ENCODE data around the gene TRIP6. TPM values are rescaled to one million over a fixed set of nuclear protein-coding genes. Genes with fewer than 3 reads are reported as not detected.

TRIP6 gene
- total RNA-seq, 1 donor from 2014 or later: 99.9 TPM

DNA sequence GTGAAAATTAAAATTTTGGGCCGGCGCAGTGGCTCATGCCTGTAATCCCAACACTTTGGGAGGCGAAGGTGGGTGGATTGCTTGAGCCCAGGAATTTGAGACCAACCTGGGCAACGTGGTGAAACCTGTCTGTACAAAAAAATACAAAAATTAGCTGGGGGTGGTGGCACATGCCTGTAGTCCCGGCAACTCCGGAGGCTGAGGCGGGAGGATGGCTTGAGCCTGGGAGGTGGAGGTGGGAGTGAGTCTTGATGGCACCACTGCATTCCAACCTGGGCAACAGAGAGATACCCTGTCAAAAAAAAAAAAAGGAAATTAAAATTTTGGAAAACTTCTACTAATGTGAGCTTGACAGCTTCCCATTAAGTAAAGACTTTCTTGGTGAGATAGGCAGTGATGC, 10.8 kb downstream of the TRIP6 start:
- DNase-seq (ENCODE audit: low read depth): no peak
- H3K4me1 ChIP-seq (ENCODE audit: insufficient read depth, low read length): peaks cover 19% of the 10 kb centered on the region
- peak overlapping the region; percentile 54 for H3K4me2 ChIP-seq (ENCODE audit: low read length)
- Mint-ChIP-seq H3K4me3 (ENCODE audit: unreplicated experiment) (peak overlapping the region; percentile 70), H3K27me3 (ENCODE audit: low read depth, unreplicated experiment) (no peaks in the 10 kb centered on the region), H3K27ac (ENCODE audit: unreplicated experiment) (no peak overlapping the region), H3K36me3 (ENCODE audit: low read depth, unreplicated experiment) (peaks cover 25% of the 10 kb centered on the region), H3K4me1 (ENCODE audit: low read depth, unreplicated experiment) (peaks cover 6% of the 10 kb centered on the region), H3K9me3 (ENCODE audit: unreplicated experiment) (peaks cover 1% of the 10 kb centered on the region)
- H3K27ac ChIP-seq (ENCODE audit: low read depth, low read length): no peak overlapping the region
- peaks cover 84% of the 10 kb centered on the region for H3K79me2 ChIP-seq (ENCODE audit: insufficient read depth, low read length)
- no peak overlapping the region for H3K4me3 ChIP-seq (ENCODE audit: insufficient read depth, low read depth, low read length)
- H3K36me3 ChIP-seq (ENCODE audit: insufficient read depth, low read length): peaks cover 38% of the 10 kb centered on the region
- FAIRE-seq: no peak
- H2AFZ ChIP-seq (ENCODE audit: low read depth, low read length): no peak overlapping the region
- TF ChIP-seq, protein P1, sequence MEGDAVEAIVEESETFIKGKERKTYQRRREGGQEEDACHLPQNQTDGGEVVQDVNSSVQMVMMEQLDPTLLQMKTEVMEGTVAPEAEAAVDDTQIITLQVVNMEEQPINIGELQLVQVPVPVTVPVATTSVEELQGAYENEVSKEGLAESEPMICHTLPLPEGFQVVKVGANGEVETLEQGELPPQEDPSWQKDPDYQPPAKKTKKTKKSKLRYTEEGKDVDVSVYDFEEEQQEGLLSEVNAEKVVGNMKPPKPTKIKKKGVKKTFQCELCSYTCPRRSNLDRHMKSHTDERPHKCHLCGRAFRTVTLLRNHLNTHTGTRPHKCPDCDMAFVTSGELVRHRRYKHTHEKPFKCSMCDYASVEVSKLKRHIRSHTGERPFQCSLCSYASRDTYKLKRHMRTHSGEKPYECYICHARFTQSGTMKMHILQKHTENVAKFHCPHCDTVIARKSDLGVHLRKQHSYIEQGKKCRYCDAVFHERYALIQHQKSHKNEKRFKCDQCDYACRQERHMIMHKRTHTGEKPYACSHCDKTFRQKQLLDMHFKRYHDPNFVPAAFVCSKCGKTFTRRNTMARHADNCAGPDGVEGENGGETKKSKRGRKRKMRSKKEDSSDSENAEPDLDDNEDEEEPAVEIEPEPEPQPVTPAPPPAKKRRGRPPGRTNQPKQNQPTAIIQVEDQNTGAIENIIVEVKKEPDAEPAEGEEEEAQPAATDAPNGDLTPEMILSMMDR (IDR thresholded peaks at IDR 0.05; ENCODE audit: insufficient read depth, low read depth, low read length): no peak
- no peak for TF ChIP-seq EZH2 (IDR thresholded peaks at IDR 0.05; ENCODE audit: insufficient read depth, low read length)
- peaks cover 65% of the 10 kb centered on the region for H4K20me1 ChIP-seq (ENCODE audit: insufficient read depth, low read length)
- no peaks in the 10 kb centered on the region for H3K27me3 ChIP-seq (ENCODE audit: insufficient read depth, low read length)
- H3K9ac ChIP-seq (ENCODE audit: low read length): no peak overlapping the region
- no peaks in the 10 kb centered on the region for H3K9me3 ChIP-seq (ENCODE audit: insufficient read depth, low read depth, low read length)

GRCh38 chr7:100878685-100879084, 11.5 kb downstream of the TRIP6 start:
- H3K4me1 Mint-ChIP-seq (ENCODE audit: low read depth, unreplicated experiment): peaks cover 6% of the 10 kb centered on the region

More at GRCh38 chr7:100878685-100879084, 11.5 kb downstream of the TRIP6 start:
- no peak overlapping the region for H2AFZ ChIP-seq (ENCODE audit: low read depth, low read length)
- H3K4me1 ChIP-seq (ENCODE audit: insufficient read depth, low read length): peaks cover 19% of the 10 kb centered on the region
- no peak for FAIRE-seq
- H3K36me3 Mint-ChIP-seq (ENCODE audit: low read depth, unreplicated experiment): peaks cover 26% of the 10 kb centered on the region
- H3K27me3 Mint-ChIP-seq (ENCODE audit: low read depth, unreplicated experiment): no peaks in the 10 kb centered on the region
- no peaks in the 10 kb centered on the region for H3K27me3 ChIP-seq (ENCODE audit: insufficient read depth, low read length)
- peaks cover 91% of the 10 kb centered on the region for H3K79me2 ChIP-seq (ENCODE audit: insufficient read depth, low read length)
- no peak overlapping the region for H3K27ac ChIP-seq (ENCODE audit: low read depth, low read length)
- TF ChIP-seq EZH2 (IDR thresholded peaks at IDR 0.05; ENCODE audit: insufficient read depth, low read length): no peak
- TF ChIP-seq, protein P1 (IDR thresholded peaks at IDR 0.05; ENCODE audit: insufficient read depth, low read depth, low read length): no peak
- H3K9me3 Mint-ChIP-seq (ENCODE audit: unreplicated experiment): peaks cover 1% of the 10 kb centered on the region
- peak overlapping the region; percentile 41 for H3K27ac Mint-ChIP-seq (ENCODE audit: unreplicated experiment)
- H3K9ac ChIP-seq (ENCODE audit: low read length): no peak overlapping the region
- no peaks in the 10 kb centered on the region for H3K9me3 ChIP-seq (ENCODE audit: insufficient read depth, low read depth, low read length)
- no peak overlapping the region for H3K4me2 ChIP-seq (ENCODE audit: low read length)
- DNase-seq (ENCODE audit: low read depth): no peak
- H3K4me3 ChIP-seq (ENCODE audit: insufficient read depth, low read depth, low read length): no peak overlapping the region
- peaks cover 39% of the 10 kb centered on the region for H3K36me3 ChIP-seq (ENCODE audit: insufficient read depth, low read length)
- H4K20me1 ChIP-seq (ENCODE audit: insufficient read depth, low read length): peaks cover 72% of the 10 kb centered on the region
- peak overlapping the region; percentile 68 for H3K4me3 Mint-ChIP-seq (ENCODE audit: unreplicated experiment)

All from astrocyte (in vitro differentiated cells and primary cell).